K562 (cell line): Measurements from ENCODE around the gene AP1AR.

Source experiments
- CXXC5 ChIP-seq: fragments of 250-450 bp; sonication (Bioruptor Pico); IDR thresholded peaks from 2 replicates; pipeline ENCODE4 v1.8.0; 2022; ENCODE audit warnings: inconsistent platforms, mild to moderate bottlenecking, moderate library complexity
- HDAC6 ChIP-seq: IDR thresholded peaks from 2 replicates; pipeline ENCODE4 v1.6.1; 2012; ENCODE audit warnings: low read depth, mild to moderate bottlenecking, control low read depth, inconsistent platforms, low read length, moderate library complexity
- MCM7 ChIP-seq, 2 experiments: fragments of 450-650 bp; IDR thresholded peaks; 2 replicates each; pipeline ENCODE4 v1.6.1; 2016 to 2018
- NR2C2 ChIP-seq, 2 experiments: fragments of 200-800 bp in 1 of 2; sonication (Bioruptor generic) in 1 of 2; sonication (generic) in 1 of 2; formaldehyde crosslinking in 1 of 2; IDR thresholded peaks; 2 replicates each; pipeline versions ENCODE4 v1.6.1 to v1.8.0; 2016 to 2022; ENCODE audit warnings: mild to moderate bottlenecking in 1 of 2, missing compliant biosample characterization in 1 of 2, missing genetic modification characterization in 1 of 2, missing genetic modification reagents in 1 of 2
- NR3C1 ChIP-seq: sonication (generic); formaldehyde crosslinking; IDR thresholded peaks from 2 replicates; pipeline ENCODE4 v1.8.1; 2022; ENCODE audit warnings: missing genetic modification reagents
- SMARCE1 ChIP-seq: fragments of 450-650 bp; IDR thresholded peaks from 2 replicates; pipeline ENCODE4 v1.7.1; 2016; ENCODE audit warnings: mild to moderate bottlenecking
- SREBF1 ChIP-seq: fragments of 150-350 bp; IDR thresholded peaks from 2 replicates; pipeline ENCODE4 v1.6.1; 2014; ENCODE audit warnings: antibody characterized with exemption, low read depth, low read length, borderline replicate concordance
- SRSF9 ChIP-seq: fragments of 200-400 bp; formaldehyde crosslinking; IDR thresholded peaks from 2 replicates; pipeline ENCODE4 v1.6.1; 2017; ENCODE audit warnings: low read depth, low read length, borderline replicate concordance
- TARDBP ChIP-seq: fragments of 450-650 bp; IDR thresholded peaks from 2 replicates; pipeline ENCODE4 v1.6.1; 2016
- ZBED1 ChIP-seq: IDR thresholded peaks from 2 replicates; pipeline ENCODE4 v1.6.1; 2014
- ZNF121 ChIP-seq: sonication (generic); formaldehyde crosslinking; conservative IDR thresholded peaks from 2 replicates; pipeline ENCODE4 v1.8.0; 2022; ENCODE audit warnings: missing genetic modification reagents
- ZNF140 ChIP-seq: fragments of 250-450 bp; sonication (Bioruptor Pico); IDR thresholded peaks from 2 replicates; pipeline ENCODE4 v1.8.0; 2021; ENCODE audit warnings: moderate library complexity, mild to moderate bottlenecking, inconsistent platforms
- TF ChIP-seq, protein P1 (sequence below), 3 experiments: IDR thresholded peaks in 2 of 3; conservative IDR thresholded peaks in 1 of 3; 2 replicates each; pipeline ENCODE4 v1.5.1; 2011 to 2012; ENCODE audit warnings: low read length in 3 of 3, mild to moderate bottlenecking in 3 of 3, control low read depth in 2 of 3, improper control_type of control experiment in 1 of 3, inconsistent platforms in 1 of 3, low read depth in 1 of 3, mixed read lengths in 1 of 3, moderate library complexity in 1 of 3; ENCODE audit not compliant: insufficient read depth in 2 of 3
- TF ChIP-seq, protein P2 (sequence below): sonication (generic); formaldehyde crosslinking; IDR thresholded peaks from 2 replicates; pipeline ENCODE4 v1.8.1; 2023; ENCODE audit warnings: mild to moderate bottlenecking, missing genetic modification reagents, moderate library complexity

DNA sequence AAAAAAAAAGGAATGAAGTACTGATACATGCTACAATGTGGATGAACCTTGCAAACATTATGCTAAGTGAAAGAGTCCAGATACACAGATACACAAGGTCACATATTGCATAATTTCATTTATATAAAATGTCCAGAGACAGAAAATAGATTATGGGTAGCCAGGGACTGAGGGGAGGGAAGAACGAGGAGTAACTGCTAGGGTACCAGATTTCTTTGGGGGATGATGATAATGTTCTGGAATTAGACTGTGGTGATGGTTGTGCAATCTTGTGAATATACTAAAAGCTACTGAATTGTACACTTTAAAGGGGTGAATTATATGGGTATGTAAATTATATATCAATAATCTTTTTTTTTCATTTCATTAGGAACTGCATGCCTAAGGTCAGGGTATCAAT is 20.8 kb upstream of the AP1AR start:
- TF ChIP-seq, protein P1, sequence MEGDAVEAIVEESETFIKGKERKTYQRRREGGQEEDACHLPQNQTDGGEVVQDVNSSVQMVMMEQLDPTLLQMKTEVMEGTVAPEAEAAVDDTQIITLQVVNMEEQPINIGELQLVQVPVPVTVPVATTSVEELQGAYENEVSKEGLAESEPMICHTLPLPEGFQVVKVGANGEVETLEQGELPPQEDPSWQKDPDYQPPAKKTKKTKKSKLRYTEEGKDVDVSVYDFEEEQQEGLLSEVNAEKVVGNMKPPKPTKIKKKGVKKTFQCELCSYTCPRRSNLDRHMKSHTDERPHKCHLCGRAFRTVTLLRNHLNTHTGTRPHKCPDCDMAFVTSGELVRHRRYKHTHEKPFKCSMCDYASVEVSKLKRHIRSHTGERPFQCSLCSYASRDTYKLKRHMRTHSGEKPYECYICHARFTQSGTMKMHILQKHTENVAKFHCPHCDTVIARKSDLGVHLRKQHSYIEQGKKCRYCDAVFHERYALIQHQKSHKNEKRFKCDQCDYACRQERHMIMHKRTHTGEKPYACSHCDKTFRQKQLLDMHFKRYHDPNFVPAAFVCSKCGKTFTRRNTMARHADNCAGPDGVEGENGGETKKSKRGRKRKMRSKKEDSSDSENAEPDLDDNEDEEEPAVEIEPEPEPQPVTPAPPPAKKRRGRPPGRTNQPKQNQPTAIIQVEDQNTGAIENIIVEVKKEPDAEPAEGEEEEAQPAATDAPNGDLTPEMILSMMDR (IDR thresholded peaks at IDR 0.05 in 2 of 3, conservative IDR thresholded peaks at IDR 0.05 in 1 of 3; ENCODE audit: insufficient read depth in 2 of 3, low read depth in 1 of 3, low read length in 3 of 3) = no peak
- TF ChIP-seq ZBED1 (no peak), NR3C1 (no peak), SMARCE1 (no peak), HDAC6 (no peak), ZNF140 (CRISPR knock-in tag) (no peak), CXXC5 (no peak), SREBF1 (no peak), SRSF9 (no peak), NR2C2 (CRISPR knock-in tag; IDR thresholded peaks at IDR 0.05) (no peak), NR2C2 (tag; IDR thresholded peaks at IDR 0.05) (no peak), MCM7 (IDR thresholded peaks at IDR 0.05) (no peak), ZNF121 (CRISPR knock-in tag) (no peak), TARDBP (no peak)
- TF ChIP-seq, protein P2, sequence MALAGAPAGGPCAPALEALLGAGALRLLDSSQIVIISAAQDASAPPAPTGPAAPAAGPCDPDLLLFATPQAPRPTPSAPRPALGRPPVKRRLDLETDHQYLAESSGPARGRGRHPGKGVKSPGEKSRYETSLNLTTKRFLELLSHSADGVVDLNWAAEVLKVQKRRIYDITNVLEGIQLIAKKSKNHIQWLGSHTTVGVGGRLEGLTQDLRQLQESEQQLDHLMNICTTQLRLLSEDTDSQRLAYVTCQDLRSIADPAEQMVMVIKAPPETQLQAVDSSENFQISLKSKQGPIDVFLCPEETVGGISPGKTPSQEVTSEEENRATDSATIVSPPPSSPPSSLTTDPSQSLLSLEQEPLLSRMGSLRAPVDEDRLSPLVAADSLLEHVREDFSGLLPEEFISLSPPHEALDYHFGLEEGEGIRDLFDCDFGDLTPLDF (CRISPR knock-in tag) = no peak
